Esophagus squamous epithelium (tissue), 4 donors: ENCODE measurements around the gene ADAM33.

Experiments used
- CTCF ChIP-seq, 6 experiments: fragments of 450-650 bp in 4 of 6; fragments of 200-600 bp in 2 of 6; sonication (generic) in 2 of 6; IDR thresholded peaks; one replicate each; pipeline ENCODE4 v1.5.1; 2016 to 2019; ENCODE audit warnings: antibody characterized with exemption in 6 of 6, mild to moderate bottlenecking in 4 of 6, moderate library complexity in 4 of 6
- POLR2A ChIP-seq, 4 donors: fragments of 450-650 bp; IDR thresholded peaks; one replicate each; pipeline ENCODE4 v1.6.1; 2017; ENCODE audit warnings: antibody characterized with exemption in 4 of 4, mild to moderate bottlenecking in 4 of 4, moderate library complexity in 3 of 4

GRCh38 chr20:3671986-3672546, 9.7 kb downstream of the ADAM33 start:
- no peak for TF ChIP-seq CTCF (IDR thresholded peaks at IDR 0.05)
- TF ChIP-seq POLR2A (IDR thresholded peaks at IDR 0.05): no peak
